ENCODE measurements around the gene FADS1. TPM values are rescaled to one million over a fixed set of nuclear protein-coding genes. Genes with fewer than 3 reads are reported as not detected.
A peak's percentile ranks its signal among the peaks of the same experiment; 100 is the strongest.

The FADS1 gene
- total and polyA plus RNA-seq, 2 of the 13 experiments (the other 11 are each of a cell fraction or from before 2014, with no cell fraction given), result 91.8 to 108 TPM

DNA sequence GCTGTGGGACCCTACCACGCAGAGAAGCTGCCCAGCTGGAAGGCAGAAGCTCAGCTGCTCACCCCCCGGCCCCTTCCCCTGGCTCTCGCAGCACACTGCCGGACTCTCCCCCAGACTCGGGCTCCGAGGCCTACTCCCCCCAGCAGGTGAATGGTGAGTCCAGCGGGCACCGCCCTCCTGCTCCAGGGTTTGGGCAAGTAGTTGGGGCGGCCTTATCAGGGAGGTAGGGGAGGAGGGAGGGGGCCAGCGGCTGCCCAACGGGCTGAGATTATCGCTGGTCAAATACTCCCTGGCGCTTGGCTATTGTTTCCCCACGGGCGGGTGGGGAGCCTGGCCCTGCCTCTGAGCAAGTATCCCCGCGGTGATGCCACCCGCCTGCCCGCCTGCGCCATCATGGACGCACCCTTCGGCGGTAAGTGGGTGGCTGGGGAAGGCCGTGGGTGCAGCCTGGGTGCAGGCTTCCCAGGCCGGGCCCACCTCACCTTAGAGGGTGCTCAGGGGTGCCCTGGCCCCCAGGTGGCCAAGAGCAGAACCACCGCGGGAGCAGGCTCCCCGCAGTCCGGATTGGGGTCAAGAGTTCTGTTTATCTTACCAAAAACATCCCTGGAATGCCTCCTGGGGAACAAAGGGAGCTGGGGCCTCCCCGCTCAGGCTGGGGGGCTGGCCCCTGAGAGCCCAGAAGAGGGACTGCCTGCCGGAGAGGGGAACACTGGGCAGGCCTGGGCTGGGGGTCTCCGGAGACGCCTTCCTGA is 47.5 kb downstream of the FADS1 start (continued):
- peak; percentile 68 for TF ChIP-seq PHF8 (CRISPR knock-in tag; IDR thresholded peaks at IDR 0.05)
- no peak for TF ChIP-seq ZNF562 (CRISPR knock-in tag; IDR thresholded peaks at IDR 0.05; ENCODE audit: borderline replicate concordance)
- no peak for TF ChIP-seq TARDBP (CRISPR knock-in tag; IDR thresholded peaks at IDR 0.05)
- TF ChIP-seq HOXA3 (CRISPR knock-in tag; IDR thresholded peaks at IDR 0.05), result peak; percentile 67; the same call in 1 of the 2 replicates
- peak; percentile 15; the same call in 1 of the 2 replicates for TF ChIP-seq ZNF644 (CRISPR knock-in tag; IDR thresholded peaks at IDR 0.05; ENCODE audit: low read depth)
- TF ChIP-seq, protein P1, sequence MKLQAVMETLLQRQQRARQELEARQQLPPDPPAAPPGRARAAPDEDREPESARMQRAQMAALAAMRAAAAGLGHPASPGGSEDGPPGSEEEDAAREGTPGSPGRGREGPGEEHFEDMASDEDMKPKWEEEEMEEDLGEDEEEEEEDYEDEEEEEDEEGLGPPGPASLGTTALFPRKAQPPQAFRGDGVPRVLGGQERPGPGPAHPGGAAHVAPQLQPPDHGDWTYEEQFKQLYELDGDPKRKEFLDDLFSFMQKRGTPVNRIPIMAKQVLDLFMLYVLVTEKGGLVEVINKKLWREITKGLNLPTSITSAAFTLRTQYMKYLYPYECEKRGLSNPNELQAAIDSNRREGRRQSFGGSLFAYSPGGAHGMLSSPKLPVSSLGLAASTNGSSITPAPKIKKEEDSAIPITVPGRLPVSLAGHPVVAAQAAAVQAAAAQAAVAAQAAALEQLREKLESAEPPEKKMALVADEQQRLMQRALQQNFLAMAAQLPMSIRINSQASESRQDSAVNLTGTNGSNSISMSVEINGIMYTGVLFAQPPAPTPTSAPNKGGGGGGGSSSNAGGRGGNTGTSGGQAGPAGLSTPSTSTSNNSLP (IDR thresholded peaks at IDR 0.05; ENCODE audit: low read depth, low read length), result no peak
- peak; percentile 39; the same call in 1 of the 2 replicates for TF ChIP-seq FOSL2 (CRISPR knock-in tag; IDR thresholded peaks at IDR 0.05)
- TF ChIP-seq HMG20A (CRISPR knock-in tag; IDR thresholded peaks at IDR 0.05; ENCODE audit: borderline replicate concordance), result peak; percentile 43; the same call in 1 of the 2 replicates
- TF ChIP-seq ZFP82 (CRISPR knock-in tag; IDR thresholded peaks at IDR 0.05; ENCODE audit: borderline replicate concordance), result no peak
- TF ChIP-seq, protein P2, sequence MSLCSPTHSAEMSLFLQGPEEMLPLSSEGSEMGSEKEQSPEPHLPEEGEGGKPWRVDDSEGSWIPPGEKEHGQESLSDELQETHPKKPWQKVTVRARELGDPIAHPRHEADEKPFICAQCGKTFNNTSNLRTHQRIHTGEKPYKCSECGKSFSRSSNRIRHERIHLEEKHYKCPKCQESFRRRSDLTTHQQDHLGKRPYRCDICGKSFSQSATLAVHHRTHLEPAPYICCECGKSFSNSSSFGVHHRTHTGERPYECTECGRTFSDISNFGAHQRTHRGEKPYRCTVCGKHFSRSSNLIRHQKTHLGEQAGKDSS (CRISPR knock-in tag; IDR thresholded peaks at IDR 0.05; ENCODE audit: borderline replicate concordance, low read depth), result peak; percentile 29; the same call in 1 of the 2 replicates
- TF ChIP-seq, protein P3, sequence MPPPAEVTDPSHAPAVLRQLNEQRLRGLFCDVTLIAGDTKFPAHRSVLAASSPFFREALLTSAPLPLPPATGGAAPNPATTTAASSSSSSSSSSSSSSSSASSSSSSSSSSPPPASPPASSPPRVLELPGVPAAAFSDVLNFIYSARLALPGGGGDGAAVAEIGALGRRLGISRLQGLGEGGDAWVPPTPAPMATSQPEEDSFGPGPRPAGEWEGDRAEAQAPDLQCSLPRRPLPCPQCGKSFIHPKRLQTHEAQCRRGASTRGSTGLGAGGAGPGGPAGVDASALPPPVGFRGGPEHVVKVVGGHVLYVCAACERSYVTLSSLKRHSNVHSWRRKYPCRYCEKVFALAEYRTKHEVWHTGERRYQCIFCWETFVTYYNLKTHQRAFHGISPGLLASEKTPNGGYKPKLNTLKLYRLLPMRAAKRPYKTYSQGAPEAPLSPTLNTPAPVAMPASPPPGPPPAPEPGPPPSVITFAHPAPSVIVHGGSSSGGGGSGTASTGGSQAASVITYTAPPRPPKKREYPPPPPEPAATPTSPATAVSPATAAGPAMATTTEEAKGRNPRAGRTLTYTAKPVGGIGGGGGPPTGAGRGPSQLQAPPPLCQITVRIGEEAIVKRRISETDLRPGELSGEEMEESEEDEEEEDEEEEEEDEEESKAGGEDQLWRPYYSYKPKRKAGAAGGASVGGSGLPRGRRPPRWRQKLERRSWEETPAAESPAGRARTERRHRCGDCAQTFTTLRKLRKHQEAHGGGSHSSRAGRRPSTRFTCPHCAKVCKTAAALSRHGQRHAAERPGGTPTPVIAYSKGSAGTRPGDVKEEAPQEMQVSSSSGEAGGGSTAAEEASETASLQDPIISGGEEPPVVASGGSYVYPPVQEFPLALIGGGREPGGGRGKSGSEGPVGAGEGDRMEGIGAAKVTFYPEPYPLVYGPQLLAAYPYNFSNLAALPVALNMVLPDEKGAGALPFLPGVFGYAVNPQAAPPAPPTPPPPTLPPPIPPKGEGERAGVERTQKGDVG (CRISPR knock-in tag; IDR thresholded peaks at IDR 0.05; ENCODE audit: borderline replicate concordance), result 0 out of 2 replicates have a peak, but pooled peaks have one; percentile 72
- TF ChIP-seq RBFOX2 (IDR thresholded peaks at IDR 0.05; ENCODE audit: low read depth, low read length), result peak; percentile 84
- TF ChIP-seq, protein P4, sequence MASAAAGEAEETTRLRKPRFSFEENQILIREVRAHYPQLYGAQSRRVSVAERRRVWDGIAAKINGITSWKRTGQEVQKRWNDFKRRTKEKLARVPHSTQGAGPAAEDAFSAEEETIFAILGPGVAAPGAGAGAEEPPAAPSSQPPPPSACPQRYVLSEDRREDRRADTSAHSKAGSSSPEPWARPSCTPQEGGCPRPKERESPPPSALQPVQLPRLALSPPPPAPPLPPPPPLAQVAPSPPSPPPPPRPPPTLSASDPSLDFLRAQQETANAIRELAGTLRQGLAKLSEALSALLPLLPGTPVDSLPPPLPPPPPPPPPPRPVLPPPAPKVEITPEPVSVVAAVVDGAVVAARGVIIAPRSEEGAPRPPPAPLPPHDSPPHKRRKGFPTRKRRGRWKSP (CRISPR knock-in tag; IDR thresholded peaks at IDR 0.05), result 0 out of 2 replicates have a peak, but pooled peaks have one; percentile 38
- TF ChIP-seq ZNF614 (CRISPR knock-in tag; IDR thresholded peaks at IDR 0.05; ENCODE audit: borderline replicate concordance), result 0 out of 2 replicates have a peak, but pooled peaks have one; percentile 57
- TF ChIP-seq MAZ (IDR thresholded peaks at IDR 0.05; ENCODE audit: borderline replicate concordance, low read depth, low read length), result peak; percentile 60; the same call in 1 of the 2 replicates
- peak; percentile 72 for TF ChIP-seq MAZ (CRISPR knock-in tag; IDR thresholded peaks at IDR 0.05; ENCODE audit: low read depth)
- TF ChIP-seq, protein P5, sequence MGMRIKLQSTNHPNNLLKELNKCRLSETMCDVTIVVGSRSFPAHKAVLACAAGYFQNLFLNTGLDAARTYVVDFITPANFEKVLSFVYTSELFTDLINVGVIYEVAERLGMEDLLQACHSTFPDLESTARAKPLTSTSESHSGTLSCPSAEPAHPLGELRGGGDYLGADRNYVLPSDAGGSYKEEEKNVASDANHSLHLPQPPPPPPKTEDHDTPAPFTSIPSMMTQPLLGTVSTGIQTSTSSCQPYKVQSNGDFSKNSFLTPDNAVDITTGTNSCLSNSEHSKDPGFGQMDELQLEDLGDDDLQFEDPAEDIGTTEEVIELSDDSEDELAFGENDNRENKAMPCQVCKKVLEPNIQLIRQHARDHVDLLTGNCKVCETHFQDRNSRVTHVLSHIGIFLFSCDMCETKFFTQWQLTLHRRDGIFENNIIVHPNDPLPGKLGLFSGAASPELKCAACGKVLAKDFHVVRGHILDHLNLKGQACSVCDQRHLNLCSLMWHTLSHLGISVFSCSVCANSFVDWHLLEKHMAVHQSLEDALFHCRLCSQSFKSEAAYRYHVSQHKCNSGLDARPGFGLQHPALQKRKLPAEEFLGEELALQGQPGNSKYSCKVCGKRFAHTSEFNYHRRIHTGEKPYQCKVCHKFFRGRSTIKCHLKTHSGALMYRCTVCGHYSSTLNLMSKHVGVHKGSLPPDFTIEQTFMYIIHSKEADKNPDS (CRISPR knock-in tag; IDR thresholded peaks at IDR 0.05), result 0 out of 2 replicates have a peak, but pooled peaks have one; percentile 56

All from HepG2 (cell line).